Measurements from ENCODE around the gene APIP. TPM values are rescaled to one million over a fixed set of nuclear protein-coding genes. Genes with fewer than 3 reads are reported as not detected.
"Not testable (repeated sequence)": the region's sequence is repeated elsewhere in the genome, so short reads cannot be mapped to it uniquely, and the experiment has no call there.

Gene APIP
- total RNA-seq, 1 donor from 2014 or later, result 25.5 TPM

GRCh38 chr11:34928268-34928959, 12.2 kb upstream of the APIP start:
- intact Hi-C loops (cut with micrococcal nuclease), result loop anchor here (5.0 kb wide), 2 partner anchors 309 to 459 kb away; no protein-coding TSS in a partner anchor
- DNase-seq (no peak), ATAC-seq (no peak)

DNA sequence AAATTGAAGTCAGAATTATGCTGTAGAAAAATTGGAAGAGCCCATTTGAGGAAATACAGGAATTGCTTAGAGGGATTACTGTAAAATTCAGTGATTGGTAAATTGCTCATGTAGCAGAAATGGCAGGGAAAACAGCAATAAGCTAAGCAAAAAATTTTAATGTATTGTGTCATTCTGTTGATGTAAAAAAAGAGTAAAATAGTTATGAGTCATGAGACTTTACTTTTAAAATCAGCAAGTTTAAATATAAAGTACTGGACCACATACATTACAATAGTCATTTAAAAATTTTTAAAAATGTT, 10.6 kb upstream of the APIP start:
- no peak for ATAC-seq
- intact Hi-C loops (cut with micrococcal nuclease), result loop anchor here (5.0 kb wide), 2 partner anchors 311 to 461 kb away; no protein-coding TSS in a partner anchor
- no peak for DNase-seq

GRCh38 chr11:34926101-34926830, 10.1 kb upstream of the APIP start:
- peak; percentile 72 for ATAC-seq
- intact Hi-C loops (cut with micrococcal nuclease), result loop anchor here (5.0 kb wide), 2 partner anchors 311 to 461 kb away; no protein-coding TSS in a partner anchor
- no peak for DNase-seq

DNA sequence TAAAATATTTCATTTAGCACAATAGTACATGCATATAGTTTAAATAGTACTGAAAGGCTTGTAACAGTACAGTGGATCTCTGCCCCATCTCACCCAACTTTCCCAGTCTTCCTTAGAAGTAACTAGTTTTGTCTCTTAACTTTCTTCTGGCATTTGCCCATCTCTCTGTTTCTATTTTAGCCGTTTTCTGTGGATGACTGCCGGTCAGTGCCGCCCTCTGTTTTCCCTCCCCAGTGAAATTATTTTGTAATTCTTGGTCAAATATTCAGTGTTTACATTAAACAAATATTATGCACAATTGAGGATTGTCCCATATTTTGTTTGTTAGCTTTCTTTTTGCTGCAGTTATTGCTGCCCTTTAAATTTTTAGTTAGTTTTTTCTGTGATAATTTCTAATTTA, 8.5 kb upstream of the APIP start:
- no peak for DNase-seq
- intact Hi-C loops (cut with micrococcal nuclease), result loop anchor here (5.0 kb wide), 2 partner anchors 313 to 463 kb away; no protein-coding TSS in a partner anchor
- no peak for ATAC-seq

- DNase-seq (no peak), ATAC-seq (no peak)
- intact Hi-C loops (cut with micrococcal nuclease), result no loop called here
Measured at GRCh38 chr11:34921156-34921555, 5.0 kb upstream of the APIP start.

DNA sequence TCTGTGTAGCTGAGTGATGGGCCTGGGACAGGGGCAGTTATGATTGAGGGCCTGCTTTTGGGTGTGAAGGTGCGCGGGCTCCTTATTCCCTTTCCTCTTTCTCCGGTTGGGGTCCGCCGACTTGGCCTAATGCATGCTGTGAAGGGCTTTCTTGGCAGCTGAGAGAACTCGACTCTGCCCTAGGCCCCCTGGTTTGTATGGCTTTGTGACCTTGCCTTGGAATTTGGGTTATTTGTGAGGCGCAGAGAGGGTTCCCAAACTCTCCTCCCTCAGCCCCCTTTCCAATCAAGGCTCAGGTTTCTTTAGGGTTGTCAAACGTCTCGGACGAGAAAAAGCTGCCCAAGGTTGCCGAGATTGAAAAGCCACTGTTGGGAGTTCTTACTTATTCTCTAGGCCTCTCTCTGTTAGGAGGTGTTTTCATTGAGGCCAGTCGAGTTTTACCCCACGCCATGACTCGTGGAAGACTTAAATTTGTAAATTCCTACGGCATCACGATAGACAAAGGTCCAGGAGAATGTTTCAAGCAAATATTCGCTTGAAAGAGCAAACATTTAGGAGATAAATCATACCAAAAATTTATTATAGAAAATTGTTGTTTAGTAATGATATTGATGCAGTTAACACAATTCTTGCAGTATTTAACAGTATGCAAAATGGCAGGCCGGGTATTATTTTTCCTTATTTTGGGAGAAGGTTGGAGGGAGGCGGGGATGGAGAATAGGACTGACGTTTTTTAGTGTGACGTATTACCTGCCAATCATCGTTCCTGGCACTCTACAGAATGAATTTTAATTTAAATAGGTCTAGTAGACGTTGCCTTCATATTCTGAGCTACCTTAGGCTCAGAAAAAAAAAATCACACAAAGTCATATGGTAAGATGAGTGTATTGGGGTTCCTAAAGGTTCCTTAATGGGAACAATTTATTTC, 928 bp upstream of the APIP start:
- no peak for DNase-seq
- ATAC-seq, result peak; percentile 25
- intact Hi-C loops (cut with micrococcal nuclease), result no loop called here

GRCh38 chr11:34915136-34916014, 804 bp downstream of the APIP start:
- ATAC-seq, result peak; percentile 6

GRCh38 chr11:34913556-34913955, 2.6 kb downstream of the APIP start:
- ATAC-seq; intact Hi-C loops (cut with micrococcal nuclease); DNase-seq: not testable (repeated sequence)

More at GRCh38 chr11:34915136-34916014, 804 bp downstream of the APIP start:
- intact Hi-C loops (cut with micrococcal nuclease), result no loop called here
- DNase-seq, result no peak

DNA sequence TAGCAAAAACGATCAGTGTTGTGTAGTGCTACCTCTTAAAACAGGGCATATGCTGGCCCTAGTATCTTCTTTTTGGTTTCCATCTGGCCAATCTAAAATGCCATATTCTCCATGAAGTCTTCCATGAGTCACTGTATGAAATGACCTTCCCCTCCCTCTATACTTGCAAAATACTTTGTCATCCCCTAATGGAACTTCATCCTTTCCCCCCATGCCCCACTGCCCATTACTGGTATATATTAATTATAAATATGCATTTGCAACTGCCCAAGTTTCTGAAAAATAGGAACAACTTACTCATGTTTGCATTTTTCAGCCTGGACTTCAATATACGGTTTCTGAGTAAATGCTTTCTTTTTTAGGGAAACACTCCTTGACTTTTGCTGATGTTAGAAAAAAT, 4.5 kb downstream of the APIP start:
- DNase-seq (no peak), ATAC-seq (no peak)
- intact Hi-C loops (cut with micrococcal nuclease), result no loop called here

- ATAC-seq (no peak), DNase-seq (no peak)
- intact Hi-C loops (cut with micrococcal nuclease), result no loop called here
Measured at GRCh38 chr11:34910817-34911216, 5.4 kb downstream of the APIP start.

DNA sequence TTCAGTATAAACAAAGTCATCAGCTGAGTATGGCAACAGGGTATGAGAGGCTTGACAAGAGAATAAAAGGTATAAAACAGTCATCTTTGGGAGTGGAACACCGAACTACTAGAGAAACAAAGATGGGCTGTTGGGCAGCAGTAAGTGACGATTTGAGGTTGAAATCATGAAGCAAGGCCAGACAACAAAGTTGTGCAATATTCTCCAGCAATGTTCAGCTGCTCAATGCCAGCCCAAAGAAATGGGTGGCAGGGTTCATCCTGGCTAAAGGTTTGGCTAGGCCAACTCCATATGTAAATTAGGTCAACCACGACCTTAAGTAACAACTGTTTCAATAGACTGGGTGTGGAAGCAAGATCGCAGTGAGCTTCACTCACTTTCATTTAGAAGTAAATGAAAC, 6.2 kb downstream of the APIP start:
- DNase-seq (no peak), ATAC-seq (no peak)
- intact Hi-C loops (cut with micrococcal nuclease), result no loop called here

DNA sequence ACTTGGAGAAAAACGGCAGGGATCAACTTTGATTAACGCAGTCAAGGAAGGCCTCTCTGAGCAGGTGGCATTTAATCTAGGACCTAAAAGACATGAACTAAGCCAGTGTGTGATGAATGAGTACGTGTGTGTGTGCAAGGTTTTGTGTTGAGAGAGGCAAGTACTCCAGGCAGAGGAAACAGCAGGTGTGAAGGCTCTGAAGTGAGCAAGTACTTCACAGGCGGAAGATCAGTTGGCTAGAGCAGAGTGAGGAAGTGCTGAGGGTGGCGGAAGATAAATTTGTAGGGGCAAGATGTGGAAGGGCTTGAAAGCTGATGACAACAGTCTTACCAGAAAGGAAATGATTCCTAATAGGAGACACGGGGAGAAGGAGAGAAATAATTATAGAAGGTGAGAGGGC, 6.8 kb downstream of the APIP start:
- DNase-seq (no peak), ATAC-seq (no peak)
- intact Hi-C loops (cut with micrococcal nuclease), result no loop called here

DNA sequence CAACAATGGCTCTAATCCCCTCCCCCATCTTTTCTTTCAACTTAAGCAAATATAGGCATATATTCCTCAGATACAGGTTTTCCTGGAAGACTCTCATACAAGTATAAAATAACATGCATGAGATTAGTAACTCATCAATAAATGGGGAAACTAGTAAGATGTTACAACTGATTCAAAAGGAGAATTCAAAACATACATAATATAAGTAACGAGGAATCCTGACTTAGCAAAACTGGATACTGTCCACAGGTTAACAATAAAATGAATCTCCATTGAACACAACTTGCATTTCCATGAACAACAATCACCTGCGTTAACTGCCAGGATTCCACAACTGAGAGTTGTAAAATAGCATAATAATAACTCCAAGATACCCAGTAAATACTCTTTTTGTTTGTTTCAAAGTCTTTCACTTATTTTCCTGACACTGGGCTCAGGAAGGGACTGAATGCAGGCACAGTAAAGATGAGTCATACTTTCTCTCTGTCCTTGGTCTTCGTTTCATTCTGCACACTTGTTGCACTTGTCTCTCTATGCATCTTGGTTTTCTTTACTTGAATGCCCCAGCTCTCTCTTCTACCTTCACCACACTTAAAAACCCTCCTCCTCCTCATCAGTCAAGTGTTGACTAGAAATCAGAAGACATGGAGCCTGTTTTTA, 8.1 kb downstream of the APIP start:
- DNase-seq, result no peak
- ATAC-seq, result no peak
- intact Hi-C loops (cut with micrococcal nuclease), result no loop called here

GRCh38 chr11:34905666-34906065, 10.5 kb downstream of the APIP start:
- intact Hi-C loops (cut with micrococcal nuclease), result no loop called here
- ATAC-seq (no peak), DNase-seq (no peak)

GRCh38 chr11:34904421-34904955, 11.7 kb downstream of the APIP start:
- intact Hi-C loops (cut with micrococcal nuclease), result no loop called here

GRCh38 chr11:34899633-34900016, 16.6 kb downstream of the APIP start:
- no peak for ATAC-seq
- intact Hi-C loops (cut with micrococcal nuclease), result no loop called here
- DNase-seq, result no peak

More at GRCh38 chr11:34904421-34904955, 11.7 kb downstream of the APIP start:
- no peak for DNase-seq
- ATAC-seq, result no peak

DNA sequence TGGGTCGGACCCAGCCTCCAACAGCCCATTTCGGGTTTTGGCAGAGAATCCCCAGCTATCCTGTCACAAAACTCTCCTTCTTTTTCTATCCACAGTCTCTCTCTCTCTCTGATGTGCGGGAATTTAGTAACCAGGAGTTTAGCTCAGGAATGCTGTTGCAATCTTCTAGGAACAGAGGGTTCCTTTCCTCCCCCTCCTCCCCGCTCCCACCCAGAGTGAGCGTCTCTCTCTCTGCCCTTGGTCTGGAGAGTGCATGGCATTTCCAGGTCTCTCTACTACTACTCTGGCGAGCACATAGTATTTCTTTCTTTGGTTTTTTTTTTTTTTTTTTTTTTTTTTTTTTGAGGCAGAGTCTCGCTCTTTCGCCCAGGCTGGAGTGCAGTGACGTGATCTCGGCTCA, 17.7 kb downstream of the APIP start:
- no peak for ATAC-seq
- intact Hi-C loops (cut with micrococcal nuclease), result no loop called here

More for the DNA sequence above, 17.7 kb downstream of the APIP start:
- DNase-seq, result no peak
